Hepatocyte (in vitro differentiated cells): ENCODE data around the gene ZNF132. TPM values are rescaled to one million over a fixed set of nuclear protein-coding genes. Genes with fewer than 3 reads are reported as not detected.
A peak's percentile ranks its signal among the peaks of the same experiment; 100 is the strongest.
"Not testable (repeated sequence)": the region's sequence is repeated elsewhere in the genome, so short reads cannot be mapped to it uniquely, and the experiment has no call there.

Source experiments
- DNase-seq: peaks from one replicate; pipeline ENCODE4 v3.0.0-alpha.2; 2016; ENCODE audit warnings: low spot score
- H2AFZ ChIP-seq: fragments of 200-600 bp; sonication (generic); 2 replicates; pipeline ENCODE4 v1.6.0; 2016; ENCODE audit warnings: antibody characterized with exemption, mild to moderate bottlenecking
- H3K27ac ChIP-seq: fragments of 200-600 bp; sonication (generic); 2 replicates; pipeline ENCODE4 v1.5.1; 2016; ENCODE audit warnings: mild to moderate bottlenecking
- H3K27me3 ChIP-seq: fragments of 200-600 bp; sonication (generic); 2 replicates; pipeline ENCODE4 v1.6.1; 2016
- H3K36me3 ChIP-seq: fragments of 200-600 bp; sonication (generic); replicated peaks from 2 replicates; pipeline ENCODE4 v1.5.1; 2016; ENCODE audit warnings: low read depth; ENCODE audit not compliant: insufficient read depth
- H3K4me1 ChIP-seq: fragments of 200-600 bp; sonication (generic); 2 replicates; pipeline ENCODE4 v1.5.1; 2016; ENCODE audit warnings: mild to moderate bottlenecking, moderate library complexity; ENCODE audit not compliant: insufficient read depth
- H3K4me2 ChIP-seq: fragments of 200-600 bp; sonication (generic); 2 replicates; pipeline ENCODE4 v1.6.0; 2016
- H3K4me3 ChIP-seq: fragments of 200-600 bp; sonication (generic); 2 replicates; pipeline ENCODE4 v1.5.1; 2016; ENCODE audit warnings: mild to moderate bottlenecking
- H3K79me2 ChIP-seq: fragments of 200-600 bp; sonication (generic); 2 replicates; pipeline ENCODE4 v1.6.0; 2017; ENCODE audit warnings: mild to moderate bottlenecking
- H3K9me2 ChIP-seq: fragments of 200-600 bp; sonication (generic); replicated peaks from 2 replicates; pipeline ENCODE4 v1.6.0; 2017; ENCODE audit warnings: mild to moderate bottlenecking; ENCODE audit not compliant: insufficient read depth
- H3K9me3 ChIP-seq: fragments of 200-600 bp; sonication (generic); 2 replicates; pipeline ENCODE4 v1.5.1; 2016; ENCODE audit warnings: low read depth, mild to moderate bottlenecking
- H4K20me1 ChIP-seq: fragments of 200-600 bp; sonication (generic); 2 replicates; pipeline ENCODE4 v1.6.0; 2016; ENCODE audit warnings: mild to moderate bottlenecking; ENCODE audit not compliant: insufficient read depth, poor library complexity, severe bottlenecking
- EZH2 ChIP-seq: fragments of 200-600 bp; sonication (generic); IDR thresholded peaks from 2 replicates; pipeline ENCODE4 v1.6.1; 2016; ENCODE audit warnings: antibody characterized with exemption, mild to moderate bottlenecking, borderline replicate concordance
- EZH2phosphoT487 ChIP-seq: fragments of 200-600 bp; sonication (generic); IDR thresholded peaks from one replicate; pipeline ENCODE4 v1.6.1; 2018; ENCODE audit warnings: antibody characterized with exemption, mild to moderate bottlenecking, low read depth, moderate library complexity; ENCODE audit not compliant: unreplicated experiment, severe bottlenecking
- WGBS: methylation state at CpG from one replicate; pipeline ENCODE4 v1.1.6; 2016; ENCODE audit warnings: low lambda C conversion rate; ENCODE audit errors: missing lambda C conversion rate; 5-methylcytosine and 5-hydroxymethylcytosine counted together
- polyA plus RNA-seq: library from polyadenylated mRNA; unstranded; fragments of >200 nt; fragmentation: Nextera tagmentation; extraction: Ambion mirVana; gene quantifications from 2 replicates; pipeline ENCODE4 v1.2.1, GENCODE V29; 2016
- total RNA-seq: library from RNA; depleted of rRNA; stranded (reverse); fragments of >200 nt; gene quantifications from 2 replicates; pipeline ENCODE4 v1.2.3, GENCODE V29; 2014
- TF ChIP-seq, protein P1 (sequence below): fragments of 200-600 bp; sonication (generic); IDR thresholded peaks from 2 replicates; pipeline ENCODE4 v1.5.1; 2016; ENCODE audit warnings: antibody characterized with exemption, mild to moderate bottlenecking; ENCODE audit not compliant: poor library complexity

ZNF132 gene
- total RNA-seq (1.0 and 1.5 TPM in 2 replicates), polyA plus RNA-seq (0.35 and 0.95 TPM in 2 replicates)

DNA sequence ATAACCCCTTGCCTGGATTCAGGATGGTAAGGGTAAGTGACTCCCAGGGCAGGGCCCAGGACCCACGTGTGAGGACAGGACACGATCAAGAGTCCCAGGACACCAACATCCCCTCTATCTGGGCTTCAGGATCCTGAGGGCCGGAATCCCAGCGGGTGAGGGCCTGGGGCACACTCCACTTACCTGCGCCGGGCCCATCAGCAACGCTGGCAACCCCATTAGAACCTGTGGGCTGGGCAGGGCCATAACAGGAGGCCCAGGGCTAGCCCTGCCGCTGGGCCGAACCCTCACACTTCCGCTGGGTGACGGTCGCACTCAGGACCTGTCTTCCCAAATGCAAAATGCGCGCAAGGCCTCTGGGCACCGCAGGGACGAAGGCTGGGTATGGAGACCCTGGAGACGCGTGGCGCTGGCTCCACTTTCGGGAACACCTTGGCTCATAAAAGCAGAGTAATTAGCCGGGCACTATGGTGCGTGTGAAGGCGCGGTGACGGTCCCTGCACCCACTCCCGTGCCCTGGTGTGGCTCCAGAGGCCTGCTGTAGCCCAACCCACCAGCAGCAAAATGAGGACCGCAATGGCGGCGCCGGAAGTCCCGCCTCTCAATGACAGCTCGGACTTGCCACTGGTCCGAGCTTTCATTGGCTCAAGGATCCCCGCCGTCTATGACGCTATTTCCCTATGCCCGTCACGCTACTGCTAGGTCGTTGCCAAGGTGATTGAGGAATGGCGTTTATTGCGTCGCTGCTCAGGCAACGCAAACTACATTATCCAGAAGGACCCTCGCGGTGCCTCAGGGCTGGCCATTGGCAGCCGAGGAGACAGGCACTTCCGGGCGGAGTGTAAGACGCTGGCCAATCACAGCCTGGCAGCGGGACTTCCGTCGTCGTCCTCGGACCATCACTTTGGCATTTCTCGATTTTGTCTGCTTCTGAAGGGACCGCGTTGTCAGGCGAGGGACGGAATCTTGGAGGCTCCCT lies at the start of gene ZNF132:
Gene ZNF132, minus strand, starts transcription at position 578 of the 979 bp plus-strand sequence. Its CDS starts 332 bp downstream, at position 246.
- Histone ChIP-seq H3K4me1 (peaks cover 5% of the 10 kb centered on the region), H3K4me3 (peak within 1 kb of the TSS; percentile 53), H3K9me3 (no peaks in the 10 kb centered on the region), H3K79me2 (no peaks in the 10 kb centered on the region), H3K27ac (peak within 1 kb of the TSS; percentile 56), H3K9me2 (no peaks in the 10 kb centered on the region), H2AFZ (peak within 1 kb of the TSS; percentile 55), H4K20me1 (no peaks in the 10 kb centered on the region), H3K4me2 (peak within 1 kb of the TSS; percentile 83), H3K27me3 (no peaks in the 10 kb centered on the region), H3K36me3 (no peaks in the 10 kb centered on the region)
- peak; percentile 91 for DNase-seq
- WGBS, result 37% methylated on average over 56 of the region's 59 CpGs
- TF ChIP-seq EZH2 (no peak), EZH2phosphoT487 (no peak)
- TF ChIP-seq, protein P1, sequence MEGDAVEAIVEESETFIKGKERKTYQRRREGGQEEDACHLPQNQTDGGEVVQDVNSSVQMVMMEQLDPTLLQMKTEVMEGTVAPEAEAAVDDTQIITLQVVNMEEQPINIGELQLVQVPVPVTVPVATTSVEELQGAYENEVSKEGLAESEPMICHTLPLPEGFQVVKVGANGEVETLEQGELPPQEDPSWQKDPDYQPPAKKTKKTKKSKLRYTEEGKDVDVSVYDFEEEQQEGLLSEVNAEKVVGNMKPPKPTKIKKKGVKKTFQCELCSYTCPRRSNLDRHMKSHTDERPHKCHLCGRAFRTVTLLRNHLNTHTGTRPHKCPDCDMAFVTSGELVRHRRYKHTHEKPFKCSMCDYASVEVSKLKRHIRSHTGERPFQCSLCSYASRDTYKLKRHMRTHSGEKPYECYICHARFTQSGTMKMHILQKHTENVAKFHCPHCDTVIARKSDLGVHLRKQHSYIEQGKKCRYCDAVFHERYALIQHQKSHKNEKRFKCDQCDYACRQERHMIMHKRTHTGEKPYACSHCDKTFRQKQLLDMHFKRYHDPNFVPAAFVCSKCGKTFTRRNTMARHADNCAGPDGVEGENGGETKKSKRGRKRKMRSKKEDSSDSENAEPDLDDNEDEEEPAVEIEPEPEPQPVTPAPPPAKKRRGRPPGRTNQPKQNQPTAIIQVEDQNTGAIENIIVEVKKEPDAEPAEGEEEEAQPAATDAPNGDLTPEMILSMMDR, result no peak

DNA sequence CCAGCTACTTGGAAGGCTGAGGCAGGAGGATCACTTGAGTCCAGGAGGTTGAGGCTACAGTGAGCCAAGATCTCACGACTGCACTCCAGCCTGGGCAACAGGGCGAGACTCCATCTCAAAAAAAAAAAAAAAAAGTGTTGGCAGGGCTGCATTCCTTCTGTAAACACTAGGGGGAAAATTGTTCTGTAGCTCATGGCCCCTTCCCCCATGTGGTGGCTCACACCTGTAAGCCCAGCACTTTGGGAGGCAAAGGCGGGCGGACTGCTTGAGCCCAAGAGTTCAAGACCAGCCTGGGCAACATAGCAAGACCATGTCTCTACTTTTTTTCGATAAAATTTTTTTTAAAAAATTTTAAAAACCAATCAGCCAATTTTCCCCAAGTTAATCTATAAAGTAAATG lies 44.4 kb upstream of the ZNF132 start:
- not testable (repeated sequence) for H3K9me2 ChIP-seq, H3K4me3 ChIP-seq, H3K79me2 ChIP-seq, H3K9me3 ChIP-seq, H4K20me1 ChIP-seq, H2AFZ ChIP-seq, DNase-seq, H3K4me1 ChIP-seq, H3K4me2 ChIP-seq, H3K27me3 ChIP-seq, H3K36me3 ChIP-seq, H3K27ac ChIP-seq
- WGBS, result 98% methylated on average over 5 of the region's 5 CpGs

DNA sequence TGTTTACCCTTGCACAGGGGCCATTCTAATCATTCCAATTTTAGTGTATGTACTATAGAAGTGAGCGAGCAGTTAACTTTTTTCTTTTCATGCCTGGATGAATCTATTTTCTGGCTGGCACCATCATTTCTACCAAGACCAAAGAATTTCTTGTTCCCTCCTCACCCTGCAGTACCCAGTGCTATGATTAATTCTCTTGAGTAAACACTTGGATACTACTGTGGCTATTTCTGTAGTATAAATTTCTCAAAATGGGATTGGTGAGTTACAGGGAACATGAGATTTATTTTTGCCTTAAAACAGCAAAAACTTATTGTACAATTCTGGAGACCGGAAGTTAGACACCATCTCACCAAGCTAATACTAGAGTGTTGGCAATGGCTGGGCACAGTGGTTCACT lies 43.8 kb upstream of the ZNF132 start:
- H3K4me3 ChIP-seq, result no peak overlapping the region
- 100% methylated on average over 2 of the region's 2 CpGs for WGBS
- no peak overlapping the region for H3K4me2 ChIP-seq
- H3K4me1 ChIP-seq, result no peaks in the 10 kb centered on the region
- TF ChIP-seq, protein P1, result no peak
- no peak for TF ChIP-seq EZH2
- TF ChIP-seq EZH2phosphoT487, result no peak
- no peak overlapping the region for H3K27ac ChIP-seq
- no peaks in the 10 kb centered on the region for H4K20me1 ChIP-seq
- no peaks in the 10 kb centered on the region for H3K79me2 ChIP-seq
- no peaks in the 10 kb centered on the region for H3K9me3 ChIP-seq
- no peak overlapping the region for H2AFZ ChIP-seq
- no peaks in the 10 kb centered on the region for H3K9me2 ChIP-seq
- H3K27me3 ChIP-seq, result no peaks in the 10 kb centered on the region
- no peak for DNase-seq
- no peaks in the 10 kb centered on the region for H3K36me3 ChIP-seq

DNA sequence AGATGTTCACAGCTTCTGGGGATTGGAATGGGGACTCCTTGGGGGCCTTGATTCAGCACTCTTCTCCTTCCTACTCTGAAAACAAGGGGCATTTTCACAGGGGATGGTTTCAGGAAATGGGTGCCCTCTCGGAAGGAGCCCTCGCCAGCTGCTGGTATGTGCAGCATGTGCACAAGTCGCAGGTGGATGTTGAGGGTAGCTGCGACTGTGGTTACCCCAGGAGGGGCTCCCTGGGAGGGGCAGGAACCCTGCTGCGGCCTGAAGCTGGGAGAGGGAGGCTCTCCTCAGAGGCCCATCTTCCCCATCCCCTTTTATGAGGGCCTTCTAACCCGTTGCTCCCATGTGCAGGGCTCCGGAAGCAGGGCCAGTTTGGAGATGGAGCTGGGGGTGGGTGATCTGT lies 42.4 kb upstream of the ZNF132 start:
- Histone ChIP-seq H3K27me3 (no peaks in the 10 kb centered on the region), H3K4me3 (no peak overlapping the region), H2AFZ (no peak overlapping the region), H3K9me2 (no peaks in the 10 kb centered on the region), H3K4me1 (no peaks in the 10 kb centered on the region), H3K36me3 (no peaks in the 10 kb centered on the region), H4K20me1 (no peaks in the 10 kb centered on the region), H3K4me2 (no peak overlapping the region), H3K79me2 (peaks cover 1% of the 10 kb centered on the region), H3K27ac (no peak overlapping the region), H3K9me3 (no peaks in the 10 kb centered on the region)
- WGBS, result 98% methylated on average over 7 of the region's 7 CpGs
- no peak for TF ChIP-seq EZH2
- no peak for TF ChIP-seq EZH2phosphoT487
- TF ChIP-seq, protein P1, result no peak
- no peak for DNase-seq
